Activated CD4-positive, alpha-beta memory T cell treated with anti-CD3 and anti-CD28 coated beads, Interleukin-2, amount 10 ng/mL, durations not matched to agents 7 days and 5 days (primary cell): ENCODE results near the gene SH2D2A. TPM values are rescaled to one million over a fixed set of nuclear protein-coding genes. Genes with fewer than 3 reads are reported as not detected.
A peak's percentile ranks its signal among the peaks of the same experiment; 100 is the strongest.

Experiments used
- CTCF ChIA-PET: fragments of 350-600 bp; sonication (Branson Sonifier 250); formaldehyde crosslinking; loops from one replicate; lab custom pipeline; 2021; ENCODE audit warnings: antibody characterized with exemption, inconsistent platforms; lab: Charles Lee
- POLR2A ChIA-PET: fragments of 350-600 bp; sonication (Branson Sonifier 250); formaldehyde crosslinking; loops from one replicate; lab custom pipeline; 2021; ENCODE audit warnings: antibody characterized with exemption; lab: Charles Lee
- DNase-seq: peaks from one replicate; pipeline ENCODE4 v3.0.0-alpha.2; 2020
- H3K27ac Mint-ChIP-seq: one replicate; pipeline ENCODE4 v1.8.0; 2021; ENCODE audit warnings: mild to moderate bottlenecking, mixed read lengths
- H3K27me3 Mint-ChIP-seq: one replicate; pipeline ENCODE4 v1.8.0; 2021; ENCODE audit warnings: mixed read lengths
- H3K36me3 Mint-ChIP-seq: one replicate; pipeline ENCODE4 v1.8.0; 2021; ENCODE audit warnings: low read depth, mixed read lengths
- H3K4me1 Mint-ChIP-seq: one replicate; pipeline ENCODE4 v1.8.0; 2021; ENCODE audit warnings: mixed read lengths
- H3K4me3 Mint-ChIP-seq: one replicate; pipeline ENCODE4 v1.8.0; 2021; ENCODE audit warnings: mild to moderate bottlenecking, mixed read lengths
- H3K9me3 Mint-ChIP-seq: one replicate; pipeline ENCODE4 v1.8.0; 2021; ENCODE audit warnings: mixed read lengths
- total RNA-seq, 2 experiments: library from RNA; stranded (reverse); gene quantifications; one replicate each; pipeline ENCODE4 v1.2.3, GENCODE V29; 2021

The SH2D2A gene
- total RNA-seq, result 100 to 1,000 TPM; 192 to 193 TPM

DNA sequence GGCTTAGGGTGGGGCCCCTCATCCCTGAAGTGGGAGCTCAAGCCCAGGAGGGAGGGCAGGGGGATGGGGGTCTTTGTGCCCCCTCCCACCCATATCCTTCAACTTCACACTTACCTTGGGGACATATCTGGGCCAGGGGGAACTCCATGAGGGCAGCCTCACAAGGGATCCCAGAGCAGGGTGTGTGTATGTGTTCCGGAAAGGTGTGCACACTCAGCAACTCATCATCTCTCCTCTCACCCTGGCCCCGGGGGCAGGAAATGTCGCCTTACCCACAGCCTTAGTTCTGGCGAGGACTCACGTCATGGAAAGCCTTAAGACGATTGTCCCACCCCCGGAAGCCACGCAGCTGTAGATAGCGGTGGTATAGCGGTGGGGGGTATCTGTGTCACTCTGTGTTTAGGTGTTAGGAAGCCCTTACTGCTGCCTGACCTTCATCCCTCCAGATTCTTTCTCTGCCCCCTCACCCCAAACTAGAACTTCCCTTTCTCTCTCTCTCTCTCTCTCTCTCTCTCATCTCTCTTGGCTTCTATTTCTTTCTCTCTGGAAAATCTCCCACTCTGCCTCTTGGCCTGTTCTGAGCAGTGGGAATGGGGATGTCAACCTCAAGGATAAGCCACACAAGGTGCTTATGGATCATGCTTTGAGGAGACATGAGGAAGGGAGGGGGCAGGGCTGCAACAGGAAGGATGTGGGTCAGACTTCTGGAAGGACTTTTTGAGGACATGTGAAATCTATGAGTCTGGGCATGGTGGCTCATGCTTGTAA lies at the start of gene SH2D2A:
Gene SH2D2A (minus strand): TSS at position 288 of the 768 bp plus-strand sequence. CDS start 140 bp downstream, at position 148.
- H3K4me3 Mint-ChIP-seq, result peak within 1 kb of the TSS; percentile 96
- peak; percentile 97 for DNase-seq
- ChIA-PET CTCF (interaction anchor here (0.6 to 8.5 kb wide), 10 partner anchors 8 to 316 kb away, joined by 3 to 83 read pairs (median 4); partner anchors contain the start of genes INSRR, MEF2D and NTRK1), POLR2A (interaction anchor here (0.6 to 8.8 kb wide), 17 partner anchors 10 to 328 kb away, joined by 3 to 126 read pairs (median 4); partner anchors contain the start of genes ISG20L2, MEF2D, METTL25B and MRPL24)
- no peaks in the 10 kb centered on the region for H3K9me3 Mint-ChIP-seq
- peak within 1 kb of the TSS; percentile 100 for H3K27ac Mint-ChIP-seq
- H3K4me1 Mint-ChIP-seq, result peaks cover 64% of the 10 kb centered on the region
- H3K27me3 Mint-ChIP-seq, result peaks cover 10% of the 10 kb centered on the region
- H3K36me3 Mint-ChIP-seq, result peaks cover 58% of the 10 kb centered on the region

DNA sequence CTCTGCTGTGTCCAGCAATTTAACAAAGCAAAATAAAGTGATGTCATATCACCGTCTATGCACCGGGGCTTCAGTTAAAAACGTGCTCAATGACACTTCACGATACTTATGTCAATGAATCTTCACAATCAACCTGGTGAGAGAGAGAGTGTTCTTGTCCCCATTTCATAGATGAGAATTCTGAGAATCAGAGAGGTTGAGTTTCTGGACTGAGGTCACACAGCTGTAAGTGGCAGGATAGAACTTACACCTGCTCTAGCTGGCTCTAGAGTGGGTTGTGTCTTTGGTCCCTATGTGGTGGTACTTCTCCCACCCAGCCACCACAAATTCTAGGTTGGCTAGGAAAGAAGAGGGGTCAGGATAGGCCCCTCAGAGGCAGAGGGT lies 49.2 kb upstream of the SH2D2A start:
- Mint-ChIP-seq H3K9me3 (no peaks in the 10 kb centered on the region), H3K36me3 (no peaks in the 10 kb centered on the region), H3K27me3 (peaks cover 41% of the 10 kb centered on the region), H3K4me1 (peaks cover 67% of the 10 kb centered on the region), H3K27ac (peak overlapping the region; percentile 61), H3K4me3 (no peak overlapping the region)
- no peak for DNase-seq
- ChIA-PET POLR2A (interaction anchor here (1.2 kb wide), 2 partner anchors 64 to 114 kb away, joined by 3 to 4 read pairs; partner anchors contain the start of gene HDGF), CTCF (interaction anchor here (0.6 to 1.2 kb wide), 3 partner anchors 24 to 176 kb away, joined by 3 to 4 read pairs (median 3); no protein-coding TSS in a partner anchor)

DNA sequence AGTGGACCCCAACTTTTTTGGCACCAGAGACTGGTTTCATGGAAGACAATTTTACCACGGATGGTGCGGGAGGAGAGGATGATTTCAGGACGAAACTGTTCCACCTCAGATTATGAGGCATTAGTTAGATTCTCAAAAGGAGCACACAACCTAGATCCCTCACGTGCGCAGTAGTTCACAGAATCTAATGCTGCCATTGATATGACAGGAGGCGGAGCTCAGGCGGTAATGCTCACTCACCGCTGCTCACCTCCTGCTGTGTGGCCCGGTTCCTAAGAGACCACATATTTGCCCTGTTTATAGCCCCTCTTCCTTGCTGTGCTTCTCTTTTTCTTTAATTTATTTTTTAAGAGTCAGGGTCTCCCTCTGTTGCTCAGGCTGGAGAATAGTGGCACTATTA lies 48.6 kb upstream of the SH2D2A start:
- Mint-ChIP-seq H3K36me3 (no peaks in the 10 kb centered on the region), H3K9me3 (no peaks in the 10 kb centered on the region), H3K4me3 (no peak overlapping the region), H3K27me3 (peaks cover 41% of the 10 kb centered on the region), H3K27ac (no peak overlapping the region), H3K4me1 (peaks cover 64% of the 10 kb centered on the region)
- DNase-seq, result no peak
- POLR2A ChIA-PET, result interaction anchor here (1.2 kb wide), 2 partner anchors 64 to 114 kb away, joined by 3 to 4 read pairs; partner anchors contain the start of gene HDGF
- CTCF ChIA-PET, result interaction anchor here (0.7 to 1.2 kb wide), 2 partner anchors 24 to 70 kb away, joined by 3 read pairs; no protein-coding TSS in a partner anchor

DNA sequence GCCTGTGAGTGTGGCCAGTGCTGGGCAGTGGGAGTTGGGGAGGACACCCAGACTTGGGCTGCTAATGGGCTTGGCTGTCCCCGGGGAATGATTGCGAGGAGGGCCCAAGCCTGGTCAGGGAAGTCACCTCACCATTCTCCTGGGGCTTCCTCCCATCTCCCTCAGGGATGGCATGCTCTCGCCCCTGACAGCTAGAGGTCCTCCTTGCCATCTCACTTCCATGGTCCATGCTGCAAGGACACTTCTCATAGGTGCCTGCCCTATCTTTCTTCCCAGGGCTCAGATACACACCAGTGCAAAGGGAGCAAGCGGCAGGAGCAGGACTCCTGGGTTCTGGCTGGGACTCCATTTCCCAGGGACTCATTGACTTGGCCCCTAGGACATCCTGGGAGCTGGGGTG lies 48.1 kb upstream of the SH2D2A start:
- Mint-ChIP-seq H3K4me1 (peaks cover 66% of the 10 kb centered on the region), H3K27me3 (peaks cover 44% of the 10 kb centered on the region), H3K36me3 (no peaks in the 10 kb centered on the region), H3K4me3 (no peak overlapping the region), H3K9me3 (no peaks in the 10 kb centered on the region), H3K27ac (no peak overlapping the region)
- CTCF ChIA-PET, result interaction anchor here (0.7 to 8.3 kb wide), 2 partner anchors 69 to 137 kb away, joined by 3 to 154 read pairs; partner anchors contain the start of genes ISG20L2 and METTL25B
- POLR2A ChIA-PET, result interaction anchor here (1.2 kb wide), 1 partner anchor 113 kb away, joined by 3 read pairs; the partner anchor contains the start of gene HDGF
- no peak for DNase-seq

DNA sequence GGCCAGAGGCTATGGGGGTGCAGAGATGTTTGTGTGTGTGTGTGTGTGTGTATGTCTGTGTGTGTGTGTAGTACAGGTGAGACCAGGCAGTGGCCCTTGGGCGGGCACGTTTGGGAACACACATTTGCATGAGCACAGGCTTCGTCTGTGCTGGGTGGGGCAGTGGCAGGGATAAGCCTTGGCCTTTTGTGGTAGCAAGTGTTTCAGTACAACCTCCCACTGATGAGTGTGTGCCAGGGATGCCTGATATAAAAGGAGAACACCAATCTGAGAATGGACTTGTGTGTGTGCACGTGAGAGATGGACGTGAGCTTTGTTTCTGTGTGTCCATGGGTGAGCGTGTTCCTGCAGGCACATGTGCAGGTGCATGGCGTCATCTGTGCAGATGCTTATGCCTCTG lies 47.0 kb upstream of the SH2D2A start:
- Mint-ChIP-seq H3K36me3 (no peaks in the 10 kb centered on the region), H3K27ac (no peak overlapping the region), H3K27me3 (peaks cover 48% of the 10 kb centered on the region), H3K9me3 (no peaks in the 10 kb centered on the region), H3K4me1 (peaks cover 74% of the 10 kb centered on the region), H3K4me3 (peak overlapping the region; percentile 6)
- no peak for DNase-seq
- POLR2A ChIA-PET, result interaction anchor here (0.7 to 4.9 kb wide), 4 partner anchors 47 to 136 kb away, joined by 3 to 52 read pairs (median 24); partner anchors contain the start of genes ISG20L2, METTL25B and SH2D2A
- CTCF ChIA-PET, result interaction anchor here (0.9 to 8.3 kb wide), 5 partner anchors 27 to 136 kb away, joined by 4 to 238 read pairs (median 88); partner anchors contain the start of genes ISG20L2 and METTL25B

DNA sequence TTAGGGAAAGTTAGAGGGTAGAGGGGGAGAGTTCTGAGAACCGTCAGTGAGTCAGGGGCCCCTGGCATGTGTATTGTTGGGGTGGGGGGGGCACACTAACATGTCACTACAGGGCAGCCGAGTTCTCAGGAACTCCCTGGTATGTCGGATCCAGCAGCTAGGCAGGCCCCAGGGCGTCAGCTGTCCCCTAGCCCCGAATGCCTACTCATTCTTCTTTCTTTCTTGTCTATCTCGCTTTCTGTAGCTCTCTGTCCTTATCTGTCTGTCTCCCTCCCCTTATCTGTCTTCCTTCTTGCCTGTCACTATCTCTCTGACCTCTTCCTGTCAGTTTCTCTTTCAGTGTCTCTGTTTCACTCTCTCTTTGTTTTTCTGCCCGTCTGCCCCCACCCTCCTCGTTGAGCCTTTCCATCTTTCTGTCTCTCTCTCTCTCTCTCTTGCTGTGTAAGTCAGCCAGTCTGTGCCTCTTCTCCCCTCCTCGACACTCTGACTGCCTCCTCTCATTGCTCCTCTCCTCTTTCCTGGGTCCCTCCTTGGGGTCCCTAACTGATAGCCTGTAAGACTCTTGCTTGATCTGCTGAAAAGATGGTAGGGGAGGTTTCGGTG lies 46.5 kb upstream of the SH2D2A start:
- H3K36me3 Mint-ChIP-seq, result no peaks in the 10 kb centered on the region
- peak overlapping the region; percentile 6 for H3K4me3 Mint-ChIP-seq
- POLR2A ChIA-PET, result interaction anchor here (1.1 to 4.9 kb wide), 5 partner anchors 18 to 136 kb away, joined by 3 to 52 read pairs (median 8); partner anchors contain the start of genes ISG20L2 and METTL25B
- no peaks in the 10 kb centered on the region for H3K9me3 Mint-ChIP-seq
- peaks cover 53% of the 10 kb centered on the region for H3K27me3 Mint-ChIP-seq
- no peak for DNase-seq
- H3K4me1 Mint-ChIP-seq, result peaks cover 76% of the 10 kb centered on the region
- peak overlapping the region; percentile 16 for H3K27ac Mint-ChIP-seq
- CTCF ChIA-PET, result interaction anchor here (0.9 to 8.3 kb wide), 5 partner anchors 27 to 136 kb away, joined by 4 to 238 read pairs (median 88); partner anchors contain the start of genes ISG20L2 and METTL25B

DNA sequence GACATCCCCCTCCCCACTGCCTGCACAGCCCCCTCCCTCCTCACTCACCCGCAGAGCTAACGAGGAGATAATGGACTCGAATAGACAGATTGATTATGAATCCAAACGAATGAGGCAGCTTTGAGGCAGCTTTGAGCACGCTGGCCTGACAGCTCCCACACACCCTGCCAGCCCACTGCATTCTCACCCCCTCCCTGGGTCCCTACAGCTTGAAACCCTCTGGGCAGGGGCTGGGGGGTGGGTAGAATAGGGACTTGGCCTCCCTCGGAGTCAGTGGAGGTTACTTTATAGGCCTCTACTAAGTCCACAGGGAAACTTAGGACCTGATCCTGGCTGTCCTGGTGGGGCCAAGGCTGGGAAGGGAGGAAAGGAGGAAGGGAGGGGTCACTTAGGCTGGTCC lies 45.9 kb upstream of the SH2D2A start:
- peaks cover 56% of the 10 kb centered on the region for H3K27me3 Mint-ChIP-seq

DNA sequence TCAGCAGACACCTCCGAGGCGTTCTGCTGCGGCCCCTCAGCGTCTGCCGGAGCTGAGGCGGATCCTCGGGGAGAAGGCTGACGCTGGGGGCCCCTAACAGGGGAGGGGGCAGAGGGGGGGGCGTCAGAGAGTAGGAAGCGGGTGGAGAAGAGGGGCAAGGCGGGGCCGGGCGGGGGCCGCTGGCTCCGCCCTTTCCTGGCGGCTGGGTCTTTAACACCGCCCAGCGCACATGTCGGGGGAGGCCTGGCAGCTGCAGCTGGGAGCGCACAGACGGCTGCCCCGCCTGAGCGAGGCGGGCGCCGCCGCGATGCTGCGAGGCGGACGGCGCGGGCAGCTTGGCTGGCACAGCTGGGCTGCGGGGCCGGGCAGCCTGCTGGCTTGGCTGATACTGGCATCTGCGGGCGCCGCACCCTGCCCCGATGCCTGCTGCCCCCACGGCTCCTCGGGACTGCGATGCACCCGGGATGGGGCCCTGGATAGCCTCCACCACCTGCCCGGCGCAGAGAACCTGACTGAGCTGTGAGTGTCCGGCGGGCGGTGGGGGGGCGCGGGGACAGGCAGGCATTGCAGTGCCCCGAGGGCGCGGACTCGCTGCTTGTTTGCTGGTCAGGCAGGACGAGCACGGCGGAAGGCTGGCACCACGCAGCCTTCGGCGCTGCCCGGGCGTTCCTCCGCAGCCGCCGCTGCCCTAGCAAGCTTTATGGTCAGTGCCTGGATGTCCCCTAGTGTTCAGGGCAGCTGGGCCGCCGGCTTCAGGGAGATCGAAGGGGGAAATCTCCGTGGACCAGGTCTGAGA lies 44.2 kb upstream of the SH2D2A start, which contains the start of gene NTRK1:
Gene NTRK1 (plus strand): TSS at position 238 of the 796 bp plus-strand sequence. CDS start 70 bp downstream, at position 308.
- Mint-ChIP-seq H3K4me3 (peak within 1 kb of the TSS; percentile 74), H3K27ac (no peak within 1 kb of the TSS), H3K4me1 (peaks cover 59% of the 10 kb centered on the region), H3K9me3 (no peaks in the 10 kb centered on the region), H3K27me3 (peaks cover 71% of the 10 kb centered on the region), H3K36me3 (no peaks in the 10 kb centered on the region)
- DNase-seq, result peak; percentile 64
- ChIA-PET CTCF (interaction anchor here (0.5 to 8.3 kb wide), 28 partner anchors 8 to 200 kb away, joined by 3 to 238 read pairs (median 7); partner anchors contain the start of genes CRABP2, HDGF, ISG20L2 and METTL25B), POLR2A (interaction anchor here (1.0 to 4.9 kb wide), 13 partner anchors 12 to 133 kb away, joined by 3 to 52 read pairs (median 9); partner anchors contain the start of genes HDGF, ISG20L2, METTL25B and PRCC)

More for the DNA sequence above, 45.9 kb upstream of the SH2D2A start:
- CTCF ChIA-PET, result interaction anchor here (0.9 to 8.3 kb wide), 7 partner anchors 26 to 135 kb away, joined by 4 to 238 read pairs (median 73); partner anchors contain the start of genes ISG20L2, METTL25B and PRCC
- Mint-ChIP-seq H3K4me3 (no peak overlapping the region), H3K9me3 (no peaks in the 10 kb centered on the region), H3K27ac (no peak overlapping the region), H3K36me3 (no peaks in the 10 kb centered on the region), H3K4me1 (peaks cover 72% of the 10 kb centered on the region)
- no peak for DNase-seq
- POLR2A ChIA-PET, result interaction anchor here (1.1 to 4.9 kb wide), 5 partner anchors 18 to 135 kb away, joined by 3 to 52 read pairs (median 8); partner anchors contain the start of genes ISG20L2 and METTL25B

DNA sequence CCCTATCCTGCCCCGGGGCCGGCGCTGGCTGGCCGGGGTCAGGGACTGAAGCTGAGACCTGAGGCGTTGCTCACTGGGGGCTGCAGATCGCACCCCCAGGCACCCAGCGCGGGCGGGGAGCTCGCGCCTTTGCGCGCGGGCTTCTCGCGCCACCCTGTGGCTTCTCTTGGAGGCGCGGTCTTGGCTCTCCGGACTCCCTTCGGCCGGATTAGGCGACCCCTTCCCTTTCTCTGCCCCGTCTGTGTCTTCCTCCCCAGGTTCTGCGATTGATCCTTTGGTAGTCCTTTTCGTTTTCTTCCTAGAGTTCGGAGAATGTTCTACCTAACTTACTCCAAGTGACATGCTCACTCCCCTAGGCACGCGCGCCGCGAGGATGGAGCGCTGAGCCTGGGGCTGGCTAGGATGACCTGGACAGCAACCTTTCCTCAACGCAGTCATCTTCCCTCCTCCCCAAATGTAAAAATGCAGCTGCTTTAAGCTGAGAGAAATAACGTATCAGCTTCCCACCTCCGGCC lies 43.5 kb upstream of the SH2D2A start:
- Mint-ChIP-seq H3K27me3 (peaks cover 72% of the 10 kb centered on the region), H3K27ac (no peak overlapping the region), H3K36me3 (no peaks in the 10 kb centered on the region), H3K4me1 (peaks cover 52% of the 10 kb centered on the region), H3K4me3 (peak overlapping the region; percentile 74), H3K9me3 (no peaks in the 10 kb centered on the region)
- POLR2A ChIA-PET, result interaction anchor here (0.9 to 4.9 kb wide), 15 partner anchors 11 to 133 kb away, joined by 3 to 52 read pairs (median 9); partner anchors contain the start of genes HDGF, ISG20L2, METTL25B and SH2D2A
- CTCF ChIA-PET, result interaction anchor here (0.7 to 8.3 kb wide), 36 partner anchors 9 to 240 kb away, joined by 3 to 238 read pairs (median 5); partner anchors contain the start of genes CRABP2, HDGF, ISG20L2 and METTL25B
- DNase-seq, result peak; percentile 64

DNA sequence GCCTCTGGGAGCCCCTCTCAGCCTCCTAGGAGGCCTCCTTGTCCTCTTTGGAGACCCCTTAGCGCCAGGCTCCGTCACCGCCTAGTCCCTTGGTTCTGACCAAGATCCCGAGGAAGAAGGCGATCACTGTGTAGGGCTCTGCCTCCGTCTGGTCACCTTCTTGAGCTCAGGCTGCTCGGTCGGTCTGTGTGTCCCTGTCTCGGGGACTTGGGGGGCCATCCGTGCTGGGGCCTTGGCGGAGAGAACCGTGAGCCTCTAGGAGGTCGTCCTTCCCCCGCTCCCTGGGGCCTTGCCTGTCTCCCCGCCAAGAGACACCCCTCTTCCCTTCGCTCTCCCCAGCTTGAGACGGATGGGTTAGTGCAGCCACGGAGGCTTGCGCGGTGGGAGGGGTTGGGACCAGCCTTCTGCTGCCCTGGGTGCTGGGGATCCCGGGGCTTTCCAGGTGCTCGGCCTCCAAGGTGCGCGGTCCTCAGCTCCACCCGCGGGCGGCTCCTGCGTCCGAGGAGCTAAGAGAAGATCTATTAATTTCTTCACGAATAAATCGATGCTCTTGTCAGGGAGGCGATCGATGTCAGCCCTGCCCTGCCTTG lies 43.0 kb upstream of the SH2D2A start:
- ChIA-PET POLR2A (interaction anchor here (0.9 to 4.9 kb wide), 14 partner anchors 11 to 132 kb away, joined by 3 to 52 read pairs (median 9); partner anchors contain the start of genes HDGF, ISG20L2, METTL25B and MRPL24), CTCF (interaction anchor here (0.7 to 8.3 kb wide), 36 partner anchors 10 to 240 kb away, joined by 3 to 238 read pairs (median 5); partner anchors contain the start of genes CRABP2, HDGF, ISG20L2 and METTL25B)
- peak; percentile 27 for DNase-seq
- H3K27me3 Mint-ChIP-seq, result peaks cover 76% of the 10 kb centered on the region
- H3K27ac Mint-ChIP-seq, result no peak overlapping the region
- H3K4me3 Mint-ChIP-seq, result peak overlapping the region; percentile 74
- H3K36me3 Mint-ChIP-seq, result no peaks in the 10 kb centered on the region
- no peaks in the 10 kb centered on the region for H3K9me3 Mint-ChIP-seq
- H3K4me1 Mint-ChIP-seq, result peaks cover 50% of the 10 kb centered on the region
